ENCODE data around the gene S100A11.
A peak's percentile ranks its signal among the peaks of the same experiment; 100 is the strongest.

S100A11 gene

GRCh38 chr1:152067150-152067549 lies 30.3 kb upstream of the S100A11 start:
- no peak for DNase-seq (ENCODE audit: extremely low read depth, low read depth)
- TF ChIP-seq CTCF (IDR thresholded peaks at IDR 0.05; ENCODE audit: low read depth, low read length), result no peak

DNA sequence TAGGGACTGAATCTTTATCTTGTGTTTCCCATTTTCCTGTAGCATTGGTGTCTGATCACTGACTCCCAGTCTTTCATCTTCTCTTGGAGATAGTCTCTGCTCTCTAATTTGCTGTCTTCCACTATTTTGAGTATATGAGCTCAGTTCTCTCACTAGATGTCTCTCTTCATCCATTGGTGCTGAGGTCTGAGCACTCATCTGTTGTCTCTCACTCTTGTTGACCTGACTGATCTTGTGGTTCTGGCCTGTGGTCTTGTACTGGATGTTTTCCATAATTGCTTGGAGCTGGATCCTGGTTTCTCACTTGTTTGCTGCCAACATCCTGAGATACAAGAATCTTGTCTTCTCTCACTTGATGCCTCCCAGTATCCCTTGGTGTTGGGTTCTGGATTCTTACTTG lies 25.1 kb upstream of the S100A11 start:
- TF ChIP-seq CTCF (IDR thresholded peaks at IDR 0.05; ENCODE audit: low read depth, low read length), result no peak
- no peak for DNase-seq (ENCODE audit: extremely low read depth, low read depth)

- no peak for TF ChIP-seq CTCF (IDR thresholded peaks at IDR 0.05; ENCODE audit: low read depth, low read length)
- DNase-seq (ENCODE audit: extremely low read depth, low read depth), result no peak
Measured at GRCh38 chr1:152053375-152053774, 16.6 kb upstream of the S100A11 start.

DNA sequence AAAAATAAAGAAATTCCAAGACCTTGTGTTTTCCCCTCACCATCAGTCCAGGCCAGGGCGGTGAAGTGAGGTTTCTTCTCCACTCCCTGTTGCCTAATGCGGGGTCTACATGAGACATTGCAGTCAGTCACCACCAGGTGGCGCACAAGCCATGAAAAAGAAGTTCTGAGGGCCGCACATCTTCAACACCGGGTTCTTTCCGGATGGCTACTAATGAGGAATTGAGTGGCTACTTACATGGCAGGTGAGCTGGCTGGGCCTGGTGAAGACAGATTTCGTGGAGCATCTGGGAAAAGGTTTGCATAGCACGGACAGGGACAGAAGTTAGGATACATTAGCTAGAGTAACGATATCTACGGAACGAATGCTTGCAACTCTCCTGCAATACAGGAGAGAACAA lies 15.8 kb upstream of the S100A11 start:
- DNase-seq (ENCODE audit: extremely low read depth, low read depth), result no peak
- peak; percentile 92 for TF ChIP-seq CTCF (IDR thresholded peaks at IDR 0.05; ENCODE audit: low read depth, low read length)

- DNase-seq (ENCODE audit: extremely low read depth, low read depth), result no peak
- no peak for TF ChIP-seq CTCF (IDR thresholded peaks at IDR 0.05; ENCODE audit: low read depth, low read length)
Measured at GRCh38 chr1:152050886-152051675, 14.3 kb upstream of the S100A11 start.

- DNase-seq (ENCODE audit: extremely low read depth, low read depth), result no peak
- no peak for TF ChIP-seq CTCF (IDR thresholded peaks at IDR 0.05; ENCODE audit: low read depth, low read length)
Measured at GRCh38 chr1:152049291-152050083, 12.7 kb upstream of the S100A11 start.

GRCh38 chr1:152048416-152049009 lies 11.7 kb upstream of the S100A11 start:
- no peak for TF ChIP-seq CTCF (IDR thresholded peaks at IDR 0.05; ENCODE audit: low read depth, low read length)
- DNase-seq (ENCODE audit: extremely low read depth, low read depth), result no peak
